HG02798 (cell line): Measurements from ENCODE around the gene BRMS1L.

Source experiments
- ATAC-seq: cut with Tn5 transposase; IDR thresholded peaks from one replicate; pipeline ENCODE4 v1.9.1; 2021; ENCODE audit warnings: mild to moderate bottlenecking; ENCODE audit not compliant: unreplicated experiment, poor library complexity

The BRMS1L gene

DNA sequence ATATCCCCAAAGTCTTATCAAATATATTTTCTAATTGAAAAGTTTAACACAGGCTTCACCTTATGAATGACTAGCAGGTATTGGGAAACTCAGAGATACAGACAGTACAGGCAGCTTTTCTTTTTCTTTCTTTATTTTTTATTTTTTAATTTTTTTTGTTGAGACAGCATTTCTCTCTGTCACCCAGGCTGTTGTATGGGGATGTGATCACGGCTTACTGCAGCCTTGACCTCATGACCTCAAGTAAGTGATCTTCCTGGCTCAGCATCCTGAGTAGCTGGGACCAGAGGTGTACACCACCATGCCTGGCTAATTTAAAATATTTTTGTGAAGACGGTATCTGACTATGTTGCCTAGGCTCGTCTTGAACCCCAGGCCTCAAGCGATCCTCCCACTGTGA, 85.0 kb downstream of the BRMS1L start:
- ATAC-seq: no peak

GRCh38 chr14:35915185-35915584, 89.0 kb downstream of the BRMS1L start:
- ATAC-seq: no peak

DNA sequence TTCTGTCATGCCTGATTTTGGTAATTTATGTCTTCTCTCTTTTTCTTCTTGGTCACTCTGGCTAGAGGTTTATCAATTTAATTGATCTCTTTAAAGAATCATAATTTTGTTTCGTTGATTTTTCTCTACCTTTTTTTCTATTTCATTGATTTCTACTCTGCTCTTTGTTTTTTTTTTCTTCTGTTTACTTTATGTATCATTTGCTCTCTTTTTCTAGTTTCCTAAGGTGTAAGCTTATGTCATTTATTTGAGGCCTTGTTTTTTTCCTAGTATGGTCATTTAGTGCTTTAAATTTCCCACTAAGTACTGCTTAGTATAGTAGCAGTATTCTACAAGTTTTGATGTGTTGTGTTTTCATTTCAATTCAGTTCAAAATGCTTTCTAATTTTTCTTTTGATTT, 89.6 kb downstream of the BRMS1L start:
- ATAC-seq: no peak
